GM23248 (cell line): Measurements from ENCODE around the gene PRKCA. TPM values are rescaled to one million over a fixed set of nuclear protein-coding genes. Genes with fewer than 3 reads are reported as not detected.
A peak's percentile ranks its signal among the peaks of the same experiment; 100 is the strongest.

ENCODE experiments used
- DNase-seq: peaks from one replicate; pipeline ENCODE4 v3.0.0-alpha.2; 2015
- H2AFZ ChIP-seq: fragments of 200-600 bp; sonication (generic); 2 replicates; pipeline ENCODE4 v1.6.1; 2016; ENCODE audit warnings: antibody characterized with exemption
- H3F3A ChIP-seq: fragments of 200-600 bp; sonication (generic); 2 replicates; pipeline ENCODE4 v1.6.1; 2016; ENCODE audit warnings: mild to moderate bottlenecking, antibody characterized with exemption, mixed run types; ENCODE audit not compliant: insufficient read depth
- H3K27ac ChIP-seq: fragments of 200-600 bp; sonication (generic); 2 replicates; pipeline ENCODE4 v1.5.1; 2016; ENCODE audit warnings: mild to moderate bottlenecking
- H3K27me3 ChIP-seq: fragments of 200-600 bp; sonication (generic); replicated peaks from 2 replicates; pipeline ENCODE4 v1.6.1; 2016; ENCODE audit warnings: mild to moderate bottlenecking; ENCODE audit not compliant: insufficient read depth
- H3K36me3 ChIP-seq: fragments of 200-600 bp; sonication (generic); 2 replicates; pipeline ENCODE4 v1.6.1; 2016; ENCODE audit warnings: low read depth, mild to moderate bottlenecking
- H3K4me1 ChIP-seq: fragments of 200-600 bp; sonication (generic); 2 replicates; pipeline ENCODE4 v1.6.1; 2016; ENCODE audit warnings: mild to moderate bottlenecking; ENCODE audit not compliant: insufficient read depth
- H3K4me2 ChIP-seq: fragments of 200-600 bp; sonication (generic); one replicate; pipeline ENCODE4 v1.6.1; 2016; ENCODE audit warnings: mild to moderate bottlenecking; ENCODE audit not compliant: unreplicated experiment
- H3K4me3 ChIP-seq: fragments of 200-600 bp; sonication (generic); 2 replicates; pipeline ENCODE4 v1.5.1; 2016; ENCODE audit warnings: mild to moderate bottlenecking
- H3K79me2 ChIP-seq: fragments of 200-600 bp; sonication (generic); 2 replicates; pipeline ENCODE4 v1.6.1; 2016; ENCODE audit warnings: mild to moderate bottlenecking; ENCODE audit not compliant: insufficient read depth
- H3K9ac ChIP-seq: fragments of 200-600 bp; sonication (generic); 2 replicates; pipeline ENCODE4 v1.6.1; 2016; ENCODE audit warnings: mild to moderate bottlenecking
- H3K9me2 ChIP-seq: fragments of 200-600 bp; sonication (generic); 2 replicates; pipeline ENCODE4 v1.6.1; 2016; ENCODE audit warnings: mixed run types, mild to moderate bottlenecking, moderate library complexity; ENCODE audit not compliant: insufficient read depth
- H3K9me3 ChIP-seq: fragments of 200-600 bp; sonication (generic); one replicate; pipeline ENCODE4 v1.6.1; 2017; ENCODE audit warnings: low read depth
- H4K20me1 ChIP-seq: fragments of 200-600 bp; sonication (generic); 2 replicates; pipeline ENCODE4 v1.6.0; 2016; ENCODE audit not compliant: insufficient read depth
- EZH2 ChIP-seq: fragments of 200-600 bp; sonication (generic); IDR thresholded peaks from 2 replicates; pipeline ENCODE4 v1.6.1; 2018; ENCODE audit warnings: antibody characterized with exemption, mild to moderate bottlenecking; ENCODE audit not compliant: insufficient read depth, poor library complexity, severe bottlenecking
- EZH2phosphoT487 ChIP-seq: fragments of 200-600 bp; sonication (generic); IDR thresholded peaks from 2 replicates; pipeline ENCODE4 v1.6.1; 2018; ENCODE audit warnings: antibody characterized with exemption, moderate library complexity, mild to moderate bottlenecking, low read depth; ENCODE audit not compliant: insufficient read depth
- WGBS, 2 experiments: methylation state at CpG; one replicate each; pipeline ENCODE4 v1.1.6; 2015 to 2017; ENCODE audit warnings: low lambda C conversion rate in 2 of 2, low coverage in 1 of 2; ENCODE audit errors: missing lambda C conversion rate in 2 of 2; 5-methylcytosine and 5-hydroxymethylcytosine counted together
- in situ Hi-C: fragments of 300-500 bp; cut with MboI; formaldehyde crosslinking; loops from 2 replicates; pipeline ENCODE4 v1.15.0; 2020
- polyA plus RNA-seq: library from polyadenylated mRNA; unstranded; fragments of >200 nt; fragmentation: Nextera tagmentation; extraction: Ambion mirVana; gene quantifications from 2 replicates; pipeline ENCODE4 v1.2.1, GENCODE V29; 2016
- total RNA-seq: library from RNA; depleted of rRNA; stranded (reverse); fragments of >200 nt; shearing (Covaris generic); gene quantifications from 2 replicates; pipeline ENCODE4 v1.2.3, GENCODE V29; 2014

The PRKCA gene
- total and polyA plus RNA-seq, 2 experiments from 2014 or later, result 17.3 to 28.5 TPM

DNA sequence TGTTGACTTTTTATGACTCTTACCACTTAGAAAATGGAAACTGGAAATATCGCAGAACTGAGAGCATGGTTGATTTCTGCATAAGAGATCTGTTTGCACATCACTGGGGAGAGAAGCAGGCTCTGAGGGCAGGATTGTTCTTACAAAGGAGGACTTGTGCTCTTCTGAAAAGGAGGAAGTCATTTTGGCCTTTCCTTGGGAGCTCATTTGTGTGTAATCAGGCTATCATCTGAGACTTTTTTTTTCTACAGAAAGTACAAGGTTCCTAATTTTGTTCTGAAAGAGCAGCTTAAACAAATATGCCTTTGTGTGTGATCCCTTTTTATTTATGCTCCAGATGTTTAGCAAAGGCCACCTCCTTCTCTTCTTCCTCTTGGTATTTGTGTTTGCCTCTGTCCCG is 386.8 kb downstream of the PRKCA start:
- TF ChIP-seq EZH2, result no peak
- no peak for TF ChIP-seq EZH2phosphoT487
- in situ Hi-C loops, result loop anchor here (25.0 kb wide), 2 partner anchors 227 to 1427 kb away; no protein-coding TSS in a partner anchor

DNA sequence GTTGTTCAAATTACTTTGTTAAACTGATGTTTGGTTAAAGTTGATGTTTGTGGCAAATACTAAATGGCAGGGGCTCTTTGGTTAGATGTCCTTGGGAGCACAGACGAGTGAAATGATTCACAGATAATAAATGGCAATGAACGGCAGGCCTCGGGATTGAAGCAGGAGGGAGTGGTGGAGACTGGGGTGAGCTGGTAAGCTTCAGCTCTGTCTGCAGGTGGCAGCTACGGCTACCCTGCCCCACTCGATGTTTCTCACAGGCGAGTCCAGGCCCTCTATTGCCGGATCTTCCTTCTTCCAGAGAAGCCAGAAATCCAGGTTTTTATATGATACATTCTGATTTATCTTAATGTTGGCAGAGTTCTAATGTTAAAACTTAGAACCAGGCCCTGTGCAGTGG is 387.8 kb downstream of the PRKCA start:
- in situ Hi-C loops, result loop anchor here (25.0 kb wide), 2 partner anchors 228 to 1428 kb away; no protein-coding TSS in a partner anchor
- WGBS, 2 experiments, result 95 to 96% methylated on average over 7 of the region's 7 CpGs
- TF ChIP-seq EZH2 (no peak), EZH2phosphoT487 (no peak)
- Histone ChIP-seq H3K9me3 (no peaks in the 10 kb centered on the region), H2AFZ (no peak overlapping the region), H3K4me1 (peaks cover 8% of the 10 kb centered on the region; the same call in 1 of the 2 replicates), H3K9me2 (no peaks in the 10 kb centered on the region), H3K9ac (no peak overlapping the region), H3K27ac (no peak overlapping the region), H3K4me2 (no peak overlapping the region), H3K4me3 (no peak overlapping the region), H3K27me3 (no peaks in the 10 kb centered on the region), H4K20me1 (peaks cover 3% of the 10 kb centered on the region; the same call in 1 of the 2 replicates), H3K79me2 (no peaks in the 10 kb centered on the region), H3K36me3 (peaks cover 30% of the 10 kb centered on the region), H3F3A (peaks cover 7% of the 10 kb centered on the region; the same call in 1 of the 2 replicates)
- DNase-seq, result no peak

More for the DNA sequence above, 386.8 kb downstream of the PRKCA start:
- Histone ChIP-seq H3K4me1 (peaks cover 8% of the 10 kb centered on the region; the same call in 1 of the 2 replicates), H3K27me3 (no peaks in the 10 kb centered on the region), H2AFZ (no peak overlapping the region), H3K4me3 (no peak overlapping the region), H3K79me2 (no peaks in the 10 kb centered on the region), H3K9ac (no peak overlapping the region), H3K4me2 (no peak overlapping the region), H3F3A (peaks cover 7% of the 10 kb centered on the region; the same call in 1 of the 2 replicates), H3K9me3 (no peaks in the 10 kb centered on the region), H3K27ac (no peak overlapping the region), H3K36me3 (peaks cover 30% of the 10 kb centered on the region), H4K20me1 (peaks cover 3% of the 10 kb centered on the region; the same call in 1 of the 2 replicates), H3K9me2 (no peaks in the 10 kb centered on the region)
- DNase-seq, result no peak
- 48 to 50% methylated on average over 2 of the region's 2 CpGs for whole genome bisulfite sequencing, 2 experiments

DNA sequence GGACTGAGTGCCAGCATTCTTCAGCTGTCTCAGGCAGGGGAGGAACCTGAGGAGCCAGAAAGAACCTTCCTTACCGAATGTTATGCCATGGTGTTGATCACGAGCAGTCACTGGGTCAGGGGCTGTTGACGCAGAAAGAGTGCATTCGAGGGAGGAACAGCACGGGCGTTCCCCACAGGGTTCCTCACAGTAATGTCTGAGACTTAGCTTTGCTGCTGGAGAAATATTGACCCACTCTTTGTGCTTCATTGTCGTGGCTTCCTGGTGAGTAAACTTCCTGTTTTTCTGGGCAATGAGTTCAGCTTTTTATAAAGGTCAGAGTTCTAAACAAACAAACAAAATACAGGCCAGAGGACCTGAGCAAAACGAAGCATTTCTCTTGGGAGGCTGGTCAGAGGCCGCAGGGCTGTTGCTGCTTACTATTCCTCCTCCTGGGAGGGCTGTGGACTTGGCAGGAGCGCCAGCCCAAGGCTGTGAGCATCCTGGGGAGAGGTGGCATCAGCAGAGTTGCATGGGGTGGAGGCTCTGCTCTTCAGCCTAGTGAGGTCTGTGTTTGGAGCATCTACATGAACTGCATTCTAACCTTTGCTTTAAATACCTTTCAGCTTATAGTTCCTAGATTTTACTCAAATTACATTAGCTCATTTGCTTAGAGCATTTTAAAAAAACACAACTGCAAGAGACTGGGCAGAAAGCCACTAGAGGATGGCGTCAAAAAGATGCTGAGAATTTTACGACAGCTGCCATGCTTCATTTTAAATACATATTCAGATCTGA is 389.4 kb downstream of the PRKCA start:
- H3F3A ChIP-seq, result peaks cover 7% of the 10 kb centered on the region; the same call in 1 of the 2 replicates
- H3K9ac ChIP-seq, result no peak overlapping the region
- H3K9me3 ChIP-seq, result no peaks in the 10 kb centered on the region
- peaks cover 41% of the 10 kb centered on the region for H3K36me3 ChIP-seq
- in situ Hi-C loops, result loop anchor here (25.0 kb wide), 2 partner anchors 230 to 1430 kb away; no protein-coding TSS in a partner anchor
- no peaks in the 10 kb centered on the region for H3K9me2 ChIP-seq
- H2AFZ ChIP-seq, result no peak overlapping the region
- WGBS, 2 experiments, result 74 to 84% methylated on average over 12 of the region's 12 CpGs
- H4K20me1 ChIP-seq, result no peaks in the 10 kb centered on the region
- no peak overlapping the region for H3K27ac ChIP-seq
- no peak overlapping the region for H3K4me2 ChIP-seq
- peak; percentile 49 for DNase-seq
- peaks cover 8% of the 10 kb centered on the region; the same call in 1 of the 2 replicates for H3K4me1 ChIP-seq
- no peaks in the 10 kb centered on the region for H3K27me3 ChIP-seq
- no peaks in the 10 kb centered on the region for H3K79me2 ChIP-seq
- no peak overlapping the region for H3K4me3 ChIP-seq
- TF ChIP-seq EZH2, result no peak
- TF ChIP-seq EZH2phosphoT487, result no peak

- H3K36me3 ChIP-seq, result peaks cover 42% of the 10 kb centered on the region
- H3K27me3 ChIP-seq, result no peaks in the 10 kb centered on the region
- no peaks in the 10 kb centered on the region for H3K9me2 ChIP-seq
- no peak overlapping the region for H3K27ac ChIP-seq
- H4K20me1 ChIP-seq, result no peaks in the 10 kb centered on the region
- in situ Hi-C loops, result loop anchor here (25.0 kb wide), 2 partner anchors 230 to 1430 kb away; no protein-coding TSS in a partner anchor
- no peak overlapping the region for H2AFZ ChIP-seq
- peaks cover 7% of the 10 kb centered on the region; the same call in 1 of the 2 replicates for H3F3A ChIP-seq
- DNase-seq, result no peak
- H3K4me2 ChIP-seq, result no peak overlapping the region
- no peak overlapping the region for H3K4me3 ChIP-seq
- no peak overlapping the region for H3K9ac ChIP-seq
- 67 to 74% methylated on average over 3 of the region's 3 CpGs for WGBS, 2 experiments
- TF ChIP-seq EZH2phosphoT487 (no peak), EZH2 (no peak)
- peaks cover 8% of the 10 kb centered on the region; the same call in 1 of the 2 replicates for H3K4me1 ChIP-seq
- H3K79me2 ChIP-seq, result no peaks in the 10 kb centered on the region
- H3K9me3 ChIP-seq, result no peaks in the 10 kb centered on the region
These were observed 389.9 kb downstream of the PRKCA start for GRCh38 chr17:66692421-66692690.
